8988T (cell line): ENCODE data around the gene MTA2.
"Not testable (repeated sequence)": the region's sequence is repeated elsewhere in the genome, so short reads cannot be mapped to it uniquely, and the experiment has no call there.

Source experiments
- DNase-seq: peaks from one replicate; pipeline ENCODE4 v3.0.0; 2011

Gene MTA2

GRCh38 chr11:62565100-62565802 lies 36.4 kb downstream of the MTA2 start:
- DNase-seq, result no peak

- DNase-seq, result not testable (repeated sequence)
Observed at GRCh38 chr11:62561677-62562230, 39.9 kb downstream of the MTA2 start.

DNA sequence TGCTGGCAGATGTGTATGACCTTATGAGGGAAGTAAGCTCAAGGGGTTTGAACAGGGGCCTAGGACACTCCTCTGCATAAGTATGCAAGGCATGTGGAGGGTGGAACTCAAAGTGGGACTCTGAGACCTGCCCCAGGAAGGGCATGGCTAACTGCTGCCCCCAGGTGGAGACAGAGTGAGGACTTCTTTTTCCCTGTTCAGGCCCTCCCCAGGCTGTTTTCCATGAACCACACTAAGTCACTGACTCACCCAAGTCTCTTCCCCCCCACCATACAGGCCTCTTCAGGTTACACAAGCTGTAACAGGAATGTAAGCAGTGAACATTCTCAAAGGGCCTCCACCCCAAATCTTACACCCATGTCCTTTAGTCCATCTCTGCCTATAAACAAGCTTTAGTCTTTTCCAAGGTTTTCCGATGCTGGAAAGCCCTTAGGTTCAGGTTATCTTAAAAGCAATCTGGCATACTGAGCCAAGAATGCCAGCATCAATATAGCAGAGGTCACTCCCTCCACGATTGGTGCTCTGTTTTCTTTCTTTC lies 41.0 kb downstream of the MTA2 start:
- DNase-seq, result peak; percentile 80

DNA sequence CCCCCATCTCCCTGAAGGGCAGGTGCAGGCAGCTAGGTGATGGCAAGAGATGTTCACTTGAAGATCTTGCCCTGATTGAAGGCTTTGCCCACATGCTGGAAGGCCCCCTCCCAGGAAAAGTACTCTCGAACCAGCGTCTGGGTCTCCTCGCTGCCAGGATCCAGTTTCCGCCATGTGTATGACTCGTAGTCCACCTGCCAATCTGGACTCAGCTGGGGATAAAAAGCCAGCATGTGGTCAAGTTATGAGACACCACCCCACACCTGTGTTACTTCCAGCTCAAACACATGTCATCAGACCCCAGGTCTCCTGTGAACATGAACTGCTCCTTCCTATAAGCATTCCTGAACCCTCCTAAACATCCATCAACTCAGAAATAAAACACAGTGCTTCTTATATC lies 42.0 kb downstream of the MTA2 start:
- DNase-seq, result not testable (repeated sequence)

DNA sequence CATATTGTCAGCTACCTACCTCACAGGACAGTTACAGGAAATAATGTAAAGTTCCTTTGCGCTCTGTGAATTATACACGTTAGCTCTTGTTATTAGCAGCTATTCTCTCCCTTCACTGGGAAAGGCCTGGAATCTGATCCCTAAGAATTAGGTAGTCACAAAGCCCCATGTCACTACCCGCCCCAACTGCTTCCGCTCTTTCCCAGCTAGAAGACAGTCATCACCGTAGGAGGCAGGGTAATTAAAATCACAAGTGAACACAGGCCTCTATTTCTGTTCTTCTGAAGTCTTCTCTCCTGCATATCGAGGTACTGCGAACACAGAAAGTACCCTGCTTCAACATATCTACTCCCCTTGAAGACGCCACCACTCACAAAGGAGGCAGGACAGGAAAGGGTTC lies 42.5 kb downstream of the MTA2 start:
- DNase-seq, result no peak

DNA sequence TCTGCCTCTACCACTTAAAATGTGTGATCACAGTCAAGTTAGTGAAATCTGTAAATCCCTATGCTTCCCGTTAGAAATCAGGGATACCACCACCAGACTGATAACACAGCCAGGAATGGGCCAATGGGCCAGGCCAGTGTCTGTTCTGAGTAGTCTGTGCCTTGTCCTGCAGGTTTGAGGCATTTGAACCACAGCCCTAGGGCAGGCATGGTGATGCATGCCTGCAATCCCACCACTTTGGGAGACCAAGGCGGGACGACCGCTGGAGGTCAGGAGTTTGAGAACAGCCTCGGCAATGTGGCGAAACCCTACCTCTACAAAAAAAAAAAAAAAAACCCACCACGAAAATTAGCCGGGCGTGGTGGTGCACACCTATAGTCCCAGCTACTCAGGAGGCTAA lies 43.0 kb downstream of the MTA2 start:
- DNase-seq, result no peak

DNA sequence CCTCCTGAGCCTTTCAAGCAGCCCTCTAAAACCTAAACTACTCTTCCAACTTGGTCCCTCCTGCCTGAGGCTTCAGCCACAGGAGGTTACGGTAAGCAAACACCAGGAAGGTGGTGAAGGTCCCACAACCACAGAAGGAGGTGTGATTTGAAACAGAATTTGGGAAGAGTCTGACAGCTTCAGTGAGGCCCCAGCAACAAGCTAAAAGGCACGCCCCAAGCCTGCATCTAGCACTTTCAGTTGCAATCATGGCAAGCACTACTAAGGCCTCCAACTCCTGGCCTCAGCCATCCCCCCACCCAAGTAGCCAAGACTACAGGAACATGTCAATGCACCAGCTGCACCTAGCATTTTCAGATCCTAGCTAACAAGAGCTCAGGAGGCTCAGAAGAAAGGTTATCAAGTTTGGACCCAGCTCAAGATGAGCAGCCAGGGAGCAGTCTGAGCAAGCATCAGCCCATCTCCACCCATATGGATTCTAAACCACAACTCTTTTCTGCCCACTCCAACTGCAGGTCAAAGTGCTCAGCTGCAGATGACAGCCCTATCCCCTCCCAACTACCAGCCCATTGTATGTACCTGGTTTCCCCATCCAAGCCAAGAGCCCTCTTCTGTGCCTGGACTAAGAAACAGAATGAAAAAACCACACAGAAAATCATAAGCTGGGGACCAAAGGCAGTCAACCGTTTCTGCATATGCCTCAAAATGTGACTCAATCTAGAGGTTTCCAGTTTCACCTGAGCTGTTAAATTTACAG lies 44.6 kb downstream of the MTA2 start:
- DNase-seq, result no peak

- peak; percentile 92 for DNase-seq
Observed at GRCh38 chr11:62556108-62556874, 45.4 kb downstream of the MTA2 start.

DNA sequence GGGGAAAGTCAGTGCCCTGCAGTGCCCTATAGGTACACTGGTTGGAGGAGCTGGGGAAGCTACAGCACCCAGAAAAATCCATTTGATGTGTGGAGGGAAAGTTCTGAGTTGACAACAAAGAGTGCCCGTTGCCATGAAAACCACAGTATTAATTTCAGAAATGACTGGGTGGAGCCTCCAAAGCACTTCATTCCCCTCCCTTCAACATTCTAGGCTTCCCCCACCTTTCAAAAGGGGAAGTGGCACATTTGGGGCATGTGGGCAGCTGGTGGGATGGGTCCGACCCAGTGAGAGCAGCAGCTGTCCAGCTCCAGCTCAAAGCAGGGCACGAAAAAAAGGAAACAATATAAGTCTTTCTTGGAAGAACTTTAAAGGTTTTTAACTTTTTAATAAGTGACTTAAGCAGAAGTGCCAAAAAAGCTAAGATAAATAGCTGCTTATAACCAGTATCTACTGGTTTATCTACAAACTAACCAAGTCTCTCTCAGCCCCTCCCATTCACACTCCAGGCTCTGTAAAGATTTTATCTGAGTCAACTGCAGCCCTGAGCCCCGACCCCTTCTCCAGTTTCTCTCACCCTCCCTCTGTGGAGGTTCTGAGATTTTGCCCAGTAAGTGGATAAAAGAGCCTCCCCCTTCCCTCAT lies 46.1 kb downstream of the MTA2 start:
- DNase-seq, result no peak

DNA sequence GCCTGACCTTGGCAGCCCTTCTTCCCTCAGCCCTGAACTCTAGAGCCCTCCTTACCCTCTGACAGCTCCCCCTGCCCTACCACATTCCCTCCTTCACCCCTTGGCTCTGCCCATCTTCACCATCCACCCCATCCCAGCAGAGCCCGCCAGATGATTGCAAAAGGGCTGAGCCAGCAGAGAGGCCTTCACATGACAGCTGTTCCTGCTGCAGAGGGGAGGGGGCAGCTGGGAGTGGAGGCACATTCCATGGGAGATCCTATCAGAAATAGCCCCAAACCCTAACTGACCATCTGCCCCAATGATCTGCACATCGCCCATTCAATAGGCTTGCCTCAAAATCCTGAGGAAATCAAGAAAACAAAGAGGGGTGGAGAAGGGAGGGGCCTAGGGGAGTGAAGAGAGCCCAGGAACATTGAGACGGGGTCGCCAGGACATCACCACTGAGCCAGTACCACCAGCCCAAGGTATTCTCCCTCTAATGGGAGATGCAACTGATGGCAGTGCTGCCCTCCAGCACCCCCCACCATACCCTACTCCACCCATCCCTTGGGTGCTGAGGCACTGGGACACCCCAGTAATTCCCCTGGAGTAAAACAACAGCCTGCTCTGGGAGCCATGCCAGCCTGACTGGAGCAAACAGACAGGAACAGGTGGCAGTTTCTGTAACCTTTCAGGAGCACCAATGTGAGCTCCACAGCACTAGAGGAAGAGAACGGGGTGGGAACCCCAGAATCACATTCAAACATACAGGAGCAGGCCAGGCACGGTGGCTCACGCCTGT lies 47.1 kb downstream of the MTA2 start:
- DNase-seq, result no peak

- peak; percentile 81 for DNase-seq
Observed at GRCh38 chr11:62553839-62554361, 47.8 kb downstream of the MTA2 start.

DNA sequence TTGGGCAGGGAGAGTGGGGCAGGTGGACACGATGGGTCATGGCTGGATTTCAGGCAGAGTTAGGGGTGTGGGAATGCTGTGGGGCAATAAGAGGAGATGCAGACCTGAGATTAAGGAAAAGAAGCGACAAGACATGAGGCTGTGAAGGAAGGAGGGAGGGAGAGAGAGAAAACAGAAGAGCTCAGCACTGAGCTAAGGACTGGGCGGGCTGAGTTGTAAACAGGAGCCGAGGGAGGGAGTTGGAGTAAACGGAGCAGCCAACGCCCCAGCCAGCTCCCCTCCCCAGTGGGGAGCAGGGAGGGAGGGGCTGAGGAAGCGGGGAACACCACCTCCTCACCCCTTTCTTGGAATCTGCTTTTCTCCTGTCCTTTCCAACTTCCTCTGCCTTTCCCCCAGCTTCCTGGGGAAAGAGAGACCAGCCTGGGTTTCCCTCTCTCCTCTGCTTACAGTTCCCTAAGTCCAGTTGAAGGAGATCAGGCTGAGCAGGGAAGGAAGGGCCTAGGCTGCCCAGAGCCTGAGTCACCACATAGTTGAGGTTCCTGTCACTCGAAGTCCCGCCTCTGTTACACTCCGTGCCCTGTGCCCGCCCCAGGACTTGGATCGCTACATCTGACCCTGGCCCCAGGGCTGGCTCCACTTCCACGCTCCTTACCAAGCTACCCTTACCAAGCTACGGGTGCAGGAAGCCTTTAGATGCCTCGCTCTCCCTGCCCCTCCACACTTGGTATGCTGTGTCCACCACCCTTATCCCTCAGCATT lies 48.4 kb downstream of the MTA2 start:
- peak; percentile 91 for DNase-seq

DNA sequence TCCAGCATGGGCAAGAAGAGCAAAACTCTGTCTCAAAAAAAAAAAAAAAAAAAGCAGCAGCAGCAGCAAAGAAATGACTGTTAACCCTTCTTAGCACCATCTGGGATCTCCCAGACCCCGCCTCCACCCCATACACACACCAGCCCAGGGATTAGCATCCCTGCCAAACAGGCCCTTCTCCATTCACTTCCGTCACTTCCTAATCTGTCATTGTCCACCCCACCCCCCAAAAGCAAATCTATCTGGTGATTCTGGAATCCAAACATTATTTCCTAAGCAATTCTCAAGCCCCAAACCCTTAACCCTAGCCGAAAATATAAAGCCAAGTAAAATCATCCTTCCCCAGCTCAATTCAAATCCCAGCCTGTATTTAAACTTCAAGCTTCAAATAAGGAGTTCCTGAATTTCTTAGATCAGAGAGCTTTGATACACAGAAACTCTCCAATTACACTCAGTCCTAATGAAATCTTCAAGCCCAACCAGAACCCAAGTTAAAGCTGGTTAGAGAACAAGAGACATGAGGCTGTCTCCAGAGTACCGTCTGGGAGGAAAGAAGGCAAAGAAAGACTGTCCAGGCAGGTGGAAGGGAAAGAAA lies 49.1 kb downstream of the MTA2 start:
- no peak for DNase-seq

- not testable (repeated sequence) for DNase-seq
Observed at GRCh38 chr11:62550478-62550877, 51.2 kb downstream of the MTA2 start.

GRCh38 chr11:62548545-62549335 lies 52.9 kb downstream of the MTA2 start:
- DNase-seq, result no peak

GRCh38 chr11:62547691-62548281 lies 53.9 kb downstream of the MTA2 start:
- DNase-seq, result peak; percentile 66

- peak; percentile 68 for DNase-seq
Observed at GRCh38 chr11:62546929-62547625, 54.6 kb downstream of the MTA2 start.

GRCh38 chr11:62546244-62546928 lies 55.3 kb downstream of the MTA2 start, which contains the start of gene AHNAK:
AHNAK (minus strand) TSS chr11:62546806; CDS start chr11:62536098, 10,708 bp downstream.
- peak; percentile 92 for DNase-seq
